CD4-positive, alpha-beta T cell (primary cell): ENCODE results near the gene TMEM127. TPM values are rescaled to one million over a fixed set of nuclear protein-coding genes. Genes with fewer than 3 reads are reported as not detected.

Experiments used
- ATAC-seq: fragments of 200-7000 bp; cut with Tn5 transposase; one replicate; pipeline ENCODE4 v1.10.0; 2022; ENCODE audit warnings: mild to moderate bottlenecking; ENCODE audit not compliant: poor library complexity
- CTCF ChIA-PET: fragments of 350-600 bp; sonication (Branson Sonifier 250); formaldehyde crosslinking; loops from one replicate; lab custom pipeline; 2021; ENCODE audit warnings: antibody characterized with exemption, inconsistent platforms; lab: Charles Lee
- POLR2A ChIA-PET: fragments of 350-600 bp; sonication (Branson Sonifier 250); formaldehyde crosslinking; loops from one replicate; lab custom pipeline; 2021; ENCODE audit warnings: antibody characterized with exemption, inconsistent platforms; lab: Charles Lee
- DNase-seq, 14 experiments: peaks; one replicate each; pipeline ENCODE4 v3.0.0-alpha.2; 2013 to 2020; ENCODE audit warnings: mixed read lengths in 2 of 14
- H3K27ac ChIP-seq, 2 donors: one replicate each; pipeline versions ENCODE4 v1.5.1 to v1.7.0; 2013; ENCODE audit warnings: low read length in 2 of 2, low read depth in 1 of 2, mild to moderate bottlenecking in 1 of 2
- H3K27me3 ChIP-seq, 2 experiments: 1 replicate in 1 of 2; 2 replicates in 1 of 2; pipeline versions ENCODE4 v1.6.1 to v1.7.0; 2013; ENCODE audit warnings: low read length in 2 of 2, control low read depth in 1 of 2, mild to moderate bottlenecking in 1 of 2, moderate library complexity in 1 of 2; ENCODE audit not compliant: insufficient read depth in 2 of 2, control insufficient read depth in 1 of 2
- H3K36me3 ChIP-seq: one replicate; pipeline ENCODE4 v1.6.1; 2013; ENCODE audit warnings: low read length, control low read depth; ENCODE audit not compliant: insufficient read depth
- H3K4me1 ChIP-seq: one replicate; pipeline ENCODE4 v1.6.1; 2013; ENCODE audit warnings: low read length, control low read depth; ENCODE audit not compliant: insufficient read depth
- H3K4me3 ChIP-seq: one replicate; pipeline ENCODE4 v1.5.1; 2013; ENCODE audit warnings: mild to moderate bottlenecking, low read length, moderate library complexity
- H3K9me3 ChIP-seq, 2 experiments: 1 replicate in 1 of 2; 2 replicates in 1 of 2; pipeline versions ENCODE4 v1.6.1 to v1.7.0; 2013; ENCODE audit warnings: low read length in 2 of 2, mild to moderate bottlenecking in 2 of 2, control low read depth in 1 of 2, moderate library complexity in 1 of 2; ENCODE audit not compliant: control insufficient read depth in 1 of 2, insufficient read depth in 1 of 2
- H3K27ac Mint-ChIP-seq: one replicate; pipeline ENCODE4 v1.8.0; 2020; ENCODE audit warnings: mixed read lengths
- H3K27me3 Mint-ChIP-seq: one replicate; pipeline ENCODE4 v1.8.0; 2021; ENCODE audit warnings: mixed read lengths
- H3K36me3 Mint-ChIP-seq: one replicate; pipeline ENCODE4 v1.8.0; 2021; ENCODE audit warnings: low read depth, mixed read lengths
- H3K4me1 Mint-ChIP-seq: one replicate; pipeline ENCODE4 v1.8.0; 2021; ENCODE audit warnings: low read depth, mixed read lengths
- H3K4me3 Mint-ChIP-seq: one replicate; pipeline ENCODE4 v1.8.0; 2020; ENCODE audit warnings: mild to moderate bottlenecking, mixed read lengths
- H3K9me3 Mint-ChIP-seq: one replicate; pipeline ENCODE4 v1.8.0; 2020; ENCODE audit warnings: mixed read lengths
- intact Hi-C, 2 experiments: fragments of 100-400 bp; cut with DNase I in 1 of 2; cut with micrococcal nuclease in 1 of 2; formaldehyde crosslinking; loops; one replicate each; pipeline versions ENCODE4 v1.15.1 to v1.9.0; 2023 to 2025; cut with DNase I, micrococcal nuclease
- total RNA-seq, 174 experiments: library from RNA in 2 of 174; stranded (reverse) in 2 of 174; gene quantifications; one replicate each; pipeline ENCODE4 v1.2.3 and lab custom pipeline; 2021 to 2026
- TF ChIP-seq, protein P1 (sequence below): fragments of 200-600 bp; IDR thresholded peaks from one replicate; pipeline ENCODE4 v1.8.0; 2022; ENCODE audit warnings: antibody characterized with exemption, mild to moderate bottlenecking

TMEM127 gene
- total RNA-seq, 2 experiments from 2014 or later = 34.2 to 36.0 TPM

DNA sequence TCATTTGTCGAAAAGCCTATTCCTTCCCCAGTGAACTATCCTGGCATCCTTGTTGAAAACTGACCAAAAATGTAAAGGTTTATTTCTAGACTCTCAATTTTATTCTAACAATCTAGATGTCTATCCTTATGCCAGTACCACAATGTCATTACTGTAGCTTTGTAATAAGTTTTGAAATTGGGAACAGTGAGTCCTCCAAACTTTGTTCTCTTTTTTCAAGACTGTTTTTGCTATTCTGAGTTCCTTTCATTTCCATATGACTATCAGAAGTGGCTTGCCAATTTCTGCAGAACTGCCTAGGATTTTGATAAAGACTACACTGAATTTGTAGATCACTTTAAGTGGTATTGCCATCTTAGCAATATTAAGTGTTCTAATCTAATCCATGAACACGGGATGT, 66.9 kb downstream of the TMEM127 start:
- peaks cover 15% of the 10 kb centered on the region for H3K36me3 ChIP-seq
- no peaks in the 10 kb centered on the region for H3K27me3 Mint-ChIP-seq
- H3K27me3 ChIP-seq = no peaks in the 10 kb centered on the region
- H3K27ac Mint-ChIP-seq = peak overlapping the region; percentile 69
- H3K4me3 Mint-ChIP-seq = no peak overlapping the region
- H3K4me1 ChIP-seq = peaks cover 24% of the 10 kb centered on the region
- peaks cover 42% of the 10 kb centered on the region for H3K36me3 Mint-ChIP-seq
- no peak overlapping the region for H3K27ac ChIP-seq
- H3K9me3 Mint-ChIP-seq = no peaks in the 10 kb centered on the region
- TF ChIP-seq, protein P1, sequence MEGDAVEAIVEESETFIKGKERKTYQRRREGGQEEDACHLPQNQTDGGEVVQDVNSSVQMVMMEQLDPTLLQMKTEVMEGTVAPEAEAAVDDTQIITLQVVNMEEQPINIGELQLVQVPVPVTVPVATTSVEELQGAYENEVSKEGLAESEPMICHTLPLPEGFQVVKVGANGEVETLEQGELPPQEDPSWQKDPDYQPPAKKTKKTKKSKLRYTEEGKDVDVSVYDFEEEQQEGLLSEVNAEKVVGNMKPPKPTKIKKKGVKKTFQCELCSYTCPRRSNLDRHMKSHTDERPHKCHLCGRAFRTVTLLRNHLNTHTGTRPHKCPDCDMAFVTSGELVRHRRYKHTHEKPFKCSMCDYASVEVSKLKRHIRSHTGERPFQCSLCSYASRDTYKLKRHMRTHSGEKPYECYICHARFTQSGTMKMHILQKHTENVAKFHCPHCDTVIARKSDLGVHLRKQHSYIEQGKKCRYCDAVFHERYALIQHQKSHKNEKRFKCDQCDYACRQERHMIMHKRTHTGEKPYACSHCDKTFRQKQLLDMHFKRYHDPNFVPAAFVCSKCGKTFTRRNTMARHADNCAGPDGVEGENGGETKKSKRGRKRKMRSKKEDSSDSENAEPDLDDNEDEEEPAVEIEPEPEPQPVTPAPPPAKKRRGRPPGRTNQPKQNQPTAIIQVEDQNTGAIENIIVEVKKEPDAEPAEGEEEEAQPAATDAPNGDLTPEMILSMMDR = no peak
- DNase-seq (no peak), ATAC-seq (no peak)
- intact Hi-C loops = no loop called here
- ChIA-PET CTCF (interaction anchor here (1.1 to 1.2 kb wide), 2 partner anchors 24 to 60 kb away, joined by 3 to 5 read pairs; no protein-coding TSS in a partner anchor), POLR2A (no interaction called here)
- peaks cover 77% of the 10 kb centered on the region for H3K4me1 Mint-ChIP-seq
- H3K9me3 ChIP-seq = no peaks in the 10 kb centered on the region
- no peak overlapping the region for H3K4me3 ChIP-seq

Other genes with a start within 250 kb of the TMEM127 start
- gene GPAT2, start 231.1 kb downstream of the TMEM127 start, total RNA-seq = 1 to 10 TPM; 1.3 to 2.0 TPM
- gene ADRA2B, start 149.4 kb downstream of the TMEM127 start, total RNA-seq = under 1 TPM; 0.52 to 0.84 TPM
- gene ASTL, start 127.5 kb downstream of the TMEM127 start, total RNA-seq = 1 to 10 TPM; 5.0 to 6.5 TPM
- 100 to 1,000 TPM; 728 to 730 TPM for gene DUSP2, start 120.6 kb downstream of the TMEM127 start, total RNA-seq
- gene STARD7, start 57.2 kb downstream of the TMEM127 start, total RNA-seq = 10 to 100 TPM; 57.4 to 58.6 TPM
- gene CIAO1, start 228 bp upstream of the TMEM127 start, total RNA-seq = 10 to 100 TPM; 55.4 to 55.6 TPM
- 100 to 1,000 TPM; 274 to 297 TPM for gene SNRNP200, start 39.5 kb upstream of the TMEM127 start, total RNA-seq
- 1 to 10 TPM; 5.1 to 5.7 TPM for gene ITPRIPL1, start 59.3 kb upstream of the TMEM127 start, total RNA-seq
- gene NCAPH, start 69.8 kb upstream of the TMEM127 start, total RNA-seq = 1 to 10 TPM; 3.0 to 3.1 TPM
- not detected for gene NEURL3, start 239.4 kb upstream of the TMEM127 start, total RNA-seq